ENCODE data around the gene SLC22A31.
"Not testable (repeated sequence)": the region's sequence is repeated elsewhere in the genome, so short reads cannot be mapped to it uniquely, and the experiment has no call there.

SLC22A31 gene

DNA sequence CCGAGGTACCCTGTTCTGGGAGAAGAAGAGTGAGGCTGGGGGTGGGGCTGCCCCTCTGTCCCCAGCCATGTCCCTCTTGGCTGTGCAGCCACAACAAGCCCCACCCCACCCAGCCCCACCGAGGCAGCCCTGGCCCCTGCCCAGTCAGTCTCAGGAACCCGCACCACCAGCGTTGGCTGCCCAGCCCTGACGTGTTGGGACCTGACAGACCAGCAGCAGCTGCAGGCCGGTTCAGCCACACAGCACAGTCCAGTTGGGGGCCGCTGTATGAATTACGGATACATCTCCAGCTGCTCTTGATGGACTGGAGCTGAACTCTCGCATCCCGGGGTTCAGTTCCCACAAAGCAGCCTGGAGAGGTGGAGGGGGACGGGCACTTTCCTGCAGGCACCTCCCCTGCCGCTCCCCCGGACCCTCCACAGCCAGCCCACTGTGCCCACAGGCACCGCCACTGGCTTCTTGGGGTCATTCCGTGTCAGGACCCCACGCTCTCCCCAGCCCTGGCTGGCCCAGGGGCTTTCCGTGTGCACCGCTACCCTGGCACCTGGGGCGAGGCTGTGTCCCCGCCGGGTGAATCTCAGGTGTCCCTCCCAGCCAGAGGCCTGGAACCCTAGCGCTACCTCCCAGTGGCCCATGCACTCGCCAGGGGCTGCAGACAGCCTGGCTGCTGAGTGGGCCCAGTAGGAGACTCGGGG is 21.7 kb downstream of the SLC22A31 start:
- DNase-seq: no peak

DNA sequence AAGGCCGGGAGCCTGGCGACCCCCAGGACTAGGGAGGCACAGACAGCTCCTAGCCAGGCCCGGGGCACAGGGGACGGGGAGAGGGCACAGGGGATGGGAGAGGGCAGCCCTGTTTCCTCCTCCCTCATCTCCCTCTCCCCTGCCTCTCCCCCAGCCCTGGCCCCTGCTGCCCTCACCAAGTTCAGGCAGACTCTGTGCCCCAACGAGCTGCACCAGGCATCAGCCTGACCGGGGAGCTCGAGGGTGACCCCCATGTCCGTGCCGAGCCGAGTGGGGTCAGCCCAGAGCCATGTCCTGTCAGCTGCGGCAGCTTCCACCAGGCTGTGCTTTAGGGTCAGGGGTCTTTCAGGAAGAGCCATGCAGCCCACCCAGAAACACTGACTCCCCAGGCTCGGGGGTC is 22.8 kb downstream of the SLC22A31 start:
- DNase-seq: no peak

DNA sequence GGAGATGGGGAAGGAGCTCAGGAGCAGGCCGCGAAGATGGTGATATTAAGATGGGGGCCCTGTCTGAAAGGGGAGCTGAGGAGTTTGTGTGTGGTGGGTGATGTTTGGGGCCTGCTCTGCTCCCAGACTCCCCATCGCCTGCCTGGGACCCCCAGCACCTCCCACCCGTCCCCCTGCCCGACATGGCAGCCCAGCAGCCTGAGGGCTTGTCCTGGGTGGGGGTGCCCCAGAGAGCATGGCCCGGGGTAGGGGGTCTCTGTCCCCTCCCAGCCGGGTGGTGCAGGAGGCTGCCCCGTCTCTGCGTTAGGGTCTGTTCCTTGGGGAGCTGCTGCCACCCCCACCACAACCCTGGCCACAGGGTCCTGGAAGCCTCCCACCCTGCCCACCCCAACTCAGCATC is 23.6 kb downstream of the SLC22A31 start:
- DNase-seq: no peak

DNA sequence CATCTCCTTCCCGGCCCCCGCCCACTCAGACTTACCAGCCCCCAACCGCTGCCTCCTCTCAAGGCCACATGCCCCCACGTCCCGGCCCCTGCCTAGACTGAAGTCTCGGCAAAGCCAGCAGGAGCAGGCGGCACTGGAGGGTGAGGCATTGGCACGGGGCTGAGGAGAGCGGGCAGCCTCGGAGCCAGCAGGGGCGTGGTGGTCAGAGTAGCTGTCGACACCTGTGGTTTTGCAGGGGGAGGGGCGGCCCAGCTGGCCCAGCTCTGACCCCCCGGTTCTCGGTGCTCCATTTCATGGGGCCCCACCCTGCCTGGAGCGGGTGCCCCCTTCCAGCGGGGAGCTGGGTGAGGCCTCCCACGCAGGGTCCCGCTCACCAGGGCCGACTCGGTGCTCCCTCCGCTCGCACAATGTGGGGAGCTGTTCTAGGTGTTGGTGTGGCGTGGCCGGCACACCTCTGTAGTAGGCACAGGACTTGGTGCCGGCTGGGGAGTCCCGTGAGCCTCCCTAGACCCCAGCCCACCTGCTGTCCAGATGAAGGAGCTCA is 24.1 kb downstream of the SLC22A31 start:
- no peak for DNase-seq

DNA sequence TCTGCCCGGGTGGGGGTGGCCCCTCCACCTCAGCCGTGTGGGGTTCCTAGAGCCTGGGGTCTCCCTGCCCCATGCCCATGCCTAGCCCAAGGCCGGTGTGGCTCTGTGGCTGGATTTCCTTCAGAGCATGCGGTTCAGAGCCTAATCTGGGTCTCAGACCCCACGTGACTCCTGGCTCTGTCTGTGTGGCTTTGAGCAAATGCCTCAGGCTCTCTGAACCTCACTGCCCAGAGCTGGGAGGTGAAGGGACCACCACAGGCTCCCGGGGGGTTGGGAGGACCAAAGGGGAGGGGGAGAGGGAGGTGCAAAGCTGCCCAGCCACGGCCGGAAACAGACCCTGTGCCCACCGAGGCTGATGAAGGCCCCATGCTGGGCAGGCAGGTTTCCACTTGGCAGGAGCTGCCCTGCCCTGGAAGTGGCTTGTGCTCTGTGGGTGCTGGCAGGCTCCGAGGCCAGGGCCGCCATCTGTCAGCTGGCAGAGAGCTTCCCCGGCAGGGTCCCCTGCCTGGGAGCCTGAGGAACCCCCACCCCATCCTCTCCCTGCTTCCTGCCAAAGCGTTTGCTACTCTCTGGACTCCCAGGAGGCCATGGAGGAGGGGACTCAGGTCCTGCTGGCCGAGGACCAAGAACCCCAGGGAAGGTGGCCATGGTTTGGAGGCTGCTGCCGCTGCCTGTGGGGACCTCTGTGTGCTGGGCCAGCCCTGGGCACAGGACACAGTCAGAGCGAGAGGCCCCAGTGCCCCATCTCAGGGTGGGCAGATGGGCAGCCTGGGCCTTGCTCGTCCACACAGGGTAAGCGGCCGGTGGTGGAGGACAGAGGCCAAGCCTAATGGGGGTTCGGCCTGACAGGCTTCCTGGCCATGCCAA is 24.8 kb downstream of the SLC22A31 start:
- no peak for DNase-seq

DNA sequence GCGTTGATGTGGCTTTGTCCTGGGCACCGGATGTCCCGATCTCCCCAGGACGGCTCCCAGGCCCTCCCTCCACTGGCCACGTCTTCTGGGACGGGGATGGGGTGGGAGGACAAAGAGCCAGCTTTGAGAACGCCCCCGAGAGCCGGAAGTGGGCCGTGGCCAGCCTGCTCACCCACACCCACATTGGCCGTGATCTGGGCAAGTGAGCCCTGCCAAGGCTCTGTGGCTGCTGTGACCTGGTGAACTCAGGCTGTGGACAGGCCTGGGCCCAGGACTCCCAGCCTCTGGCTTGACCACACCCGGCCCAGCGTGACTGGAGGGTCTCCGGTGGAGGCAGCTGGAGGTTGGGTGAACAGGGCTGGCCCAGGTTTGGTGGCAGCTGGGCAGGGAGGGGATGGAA is 25.5 kb downstream of the SLC22A31 start:
- DNase-seq: no peak

DNA sequence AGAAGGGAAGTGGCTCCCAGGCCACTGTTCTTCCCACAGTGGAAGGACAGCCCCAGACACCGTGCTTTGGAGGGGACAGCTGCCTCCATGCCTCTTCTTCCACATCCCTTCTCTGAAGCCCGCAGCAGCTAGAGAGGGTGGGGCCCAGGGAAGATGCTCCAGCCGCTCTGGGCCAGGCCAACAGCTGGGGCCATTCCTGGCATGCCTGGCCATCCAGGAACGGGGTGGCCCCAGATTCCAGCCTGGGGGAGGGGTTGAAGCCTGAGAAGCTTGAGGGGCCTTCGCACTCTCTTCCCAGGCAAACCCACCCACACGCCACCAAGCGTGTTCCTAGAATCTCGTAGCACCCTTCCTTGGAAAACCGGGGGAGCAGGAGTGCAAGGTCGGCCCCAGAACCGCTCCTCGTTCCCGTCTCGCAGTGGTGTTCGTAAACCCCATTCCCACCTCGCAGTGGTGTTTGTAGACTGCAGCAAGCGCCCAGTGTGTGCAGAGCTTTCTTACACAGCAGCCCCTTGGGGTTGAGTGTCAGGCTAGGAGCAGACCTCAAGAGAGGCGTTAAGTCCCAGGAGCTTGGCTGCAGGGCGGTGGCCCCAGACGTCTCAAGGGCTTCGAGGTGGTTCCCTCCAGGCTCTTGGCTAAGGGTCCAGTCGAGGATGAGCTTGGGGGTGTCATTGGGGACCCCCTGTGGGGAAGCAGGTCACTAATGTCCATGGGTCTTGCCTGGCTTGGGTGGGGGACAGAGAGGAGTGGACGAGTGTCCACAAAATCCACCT is 26.1 kb downstream of the SLC22A31 start:
- DNase-seq: no peak

DNA sequence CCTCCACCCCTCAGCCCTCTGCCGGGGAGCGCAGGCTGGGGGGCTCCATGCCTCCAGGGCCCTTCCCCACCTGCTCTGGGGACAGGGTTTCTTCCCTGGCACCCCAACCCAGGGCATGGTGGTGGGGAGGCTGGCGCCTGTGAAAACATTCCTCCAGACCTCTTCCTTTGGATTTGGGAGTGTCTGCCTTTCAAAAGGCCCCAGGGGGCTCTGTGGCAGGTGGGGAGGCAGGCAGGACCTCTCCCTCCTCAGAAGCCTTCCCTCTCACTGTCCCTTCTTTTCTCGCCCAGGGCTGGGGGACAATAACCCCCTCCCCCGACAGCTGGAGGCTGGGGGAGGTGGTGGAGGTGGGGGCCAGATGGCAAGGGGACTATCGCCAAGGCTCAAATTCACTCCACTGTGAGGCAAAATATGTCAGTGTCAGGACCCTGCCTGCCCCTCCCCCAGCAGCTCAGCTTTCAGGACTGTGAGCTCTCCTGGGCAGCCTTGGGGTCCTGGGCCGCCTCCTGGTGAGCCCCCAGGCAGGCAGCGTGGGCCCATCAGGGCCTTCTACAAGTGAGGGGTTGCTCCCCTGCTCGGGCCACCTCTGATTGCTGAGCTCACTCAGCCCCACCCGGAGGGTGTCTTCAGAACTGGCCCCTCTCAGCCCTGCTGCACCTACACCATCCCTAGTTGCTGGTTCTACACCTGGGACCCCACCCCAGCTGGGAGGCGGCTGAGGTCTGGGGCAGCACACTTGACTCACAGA is 27.0 kb downstream of the SLC22A31 start:
- no peak for DNase-seq

DNA sequence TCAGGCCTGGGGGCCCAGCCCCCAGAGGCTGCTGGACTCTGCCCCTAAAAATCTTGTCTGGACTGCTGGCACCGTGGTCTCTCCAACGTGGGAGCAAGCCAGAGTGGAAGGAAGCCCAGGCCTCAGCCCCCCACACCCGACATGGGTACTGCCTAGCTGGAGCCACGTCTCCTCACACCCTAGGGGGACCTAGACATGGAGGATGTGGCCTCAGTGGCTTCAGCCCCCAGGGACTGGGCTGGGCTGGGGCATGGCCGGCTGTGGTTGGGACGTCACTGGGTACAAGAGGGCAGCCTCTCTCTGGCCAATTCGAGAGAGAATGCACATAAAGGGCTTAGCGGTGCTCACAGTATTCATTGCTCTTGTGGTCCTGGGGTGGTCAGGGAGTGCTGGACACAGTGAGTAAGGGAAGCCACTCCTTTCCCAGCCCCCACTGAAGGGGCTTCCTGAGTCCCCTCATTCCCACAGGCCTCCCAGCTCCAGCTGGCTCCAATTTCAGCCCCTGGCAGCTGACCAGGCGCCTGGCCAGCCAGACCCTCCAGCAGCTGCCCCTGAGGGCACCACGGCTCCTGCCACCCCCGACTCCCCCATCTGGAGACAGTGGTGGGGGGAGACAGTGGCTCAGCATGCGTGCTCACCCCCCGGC is 27.7 kb downstream of the SLC22A31 start:
- no peak for DNase-seq

DNA sequence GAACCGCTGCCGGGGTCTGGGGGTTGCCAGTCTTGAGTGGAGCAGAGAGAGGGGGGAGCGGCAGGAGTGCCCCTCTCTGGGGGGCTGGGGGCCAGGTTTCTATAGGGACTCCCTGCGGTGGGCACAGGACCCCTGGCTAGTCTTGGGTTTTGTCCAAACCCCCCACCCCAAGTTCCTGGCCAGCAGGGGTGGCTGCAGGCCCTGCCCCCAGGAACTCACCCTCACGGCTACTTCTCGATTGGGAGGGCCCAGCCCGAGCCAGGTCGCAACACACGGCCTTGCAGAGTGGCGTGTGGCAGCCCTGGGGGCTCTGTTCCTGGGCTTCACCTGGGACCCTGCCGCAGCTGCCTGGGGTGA is 28.2 kb downstream of the SLC22A31 start:
- DNase-seq: no peak

DNA sequence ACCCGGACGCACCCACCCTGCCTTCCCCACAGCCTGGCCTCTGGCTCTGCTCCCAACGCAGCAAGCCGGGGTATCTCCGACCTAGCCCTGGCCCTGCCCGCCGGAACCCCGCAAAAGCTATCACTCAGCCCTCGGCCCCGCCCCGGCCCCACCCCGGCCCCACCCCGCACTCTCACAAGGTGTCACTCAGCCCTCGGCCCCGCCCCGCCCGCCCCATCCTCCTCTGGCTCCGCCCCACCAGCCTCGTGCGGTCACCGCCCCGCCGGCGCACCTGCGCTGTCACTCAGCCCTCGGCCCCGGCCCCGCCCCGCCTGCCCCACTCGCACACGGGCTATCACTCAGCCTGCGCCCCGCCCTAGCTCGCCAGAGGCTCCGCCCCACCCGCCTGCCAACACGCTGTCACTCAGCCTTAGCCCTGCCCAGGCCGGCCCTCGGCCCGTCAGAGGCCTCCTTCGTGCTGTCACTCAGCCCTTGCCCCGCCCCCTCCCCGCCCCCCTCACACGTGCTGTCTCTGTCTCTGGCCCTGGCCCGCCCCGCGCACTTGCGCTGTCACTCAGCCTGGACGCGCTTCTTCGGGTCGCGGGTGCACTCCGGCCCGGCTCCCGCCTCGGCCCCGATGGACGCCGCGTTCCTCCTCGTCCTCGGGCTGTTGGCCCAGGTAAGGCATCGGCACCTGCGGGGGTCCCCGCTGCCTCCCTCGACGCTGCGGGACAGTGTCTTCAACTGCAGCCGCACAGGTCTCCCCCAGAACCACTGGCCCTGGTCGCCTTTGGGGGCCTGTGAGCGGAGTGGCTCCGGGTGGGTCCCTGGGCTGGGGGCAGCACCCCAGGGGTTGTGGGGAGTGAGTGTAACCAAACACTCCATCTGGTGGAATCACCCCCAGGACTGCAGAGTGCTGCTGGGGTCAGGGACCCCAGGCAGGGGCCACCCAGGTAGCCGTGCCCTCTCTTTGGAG is 28.8 kb downstream of the SLC22A31 start, which contains the start of gene CDH15:
CDH15 (plus strand) TSS at position 533 of the 955 bp plus-strand sequence; CDS start at position 617, 84 bp downstream.
- DNase-seq: peak; percentile 70 to 85

DNA sequence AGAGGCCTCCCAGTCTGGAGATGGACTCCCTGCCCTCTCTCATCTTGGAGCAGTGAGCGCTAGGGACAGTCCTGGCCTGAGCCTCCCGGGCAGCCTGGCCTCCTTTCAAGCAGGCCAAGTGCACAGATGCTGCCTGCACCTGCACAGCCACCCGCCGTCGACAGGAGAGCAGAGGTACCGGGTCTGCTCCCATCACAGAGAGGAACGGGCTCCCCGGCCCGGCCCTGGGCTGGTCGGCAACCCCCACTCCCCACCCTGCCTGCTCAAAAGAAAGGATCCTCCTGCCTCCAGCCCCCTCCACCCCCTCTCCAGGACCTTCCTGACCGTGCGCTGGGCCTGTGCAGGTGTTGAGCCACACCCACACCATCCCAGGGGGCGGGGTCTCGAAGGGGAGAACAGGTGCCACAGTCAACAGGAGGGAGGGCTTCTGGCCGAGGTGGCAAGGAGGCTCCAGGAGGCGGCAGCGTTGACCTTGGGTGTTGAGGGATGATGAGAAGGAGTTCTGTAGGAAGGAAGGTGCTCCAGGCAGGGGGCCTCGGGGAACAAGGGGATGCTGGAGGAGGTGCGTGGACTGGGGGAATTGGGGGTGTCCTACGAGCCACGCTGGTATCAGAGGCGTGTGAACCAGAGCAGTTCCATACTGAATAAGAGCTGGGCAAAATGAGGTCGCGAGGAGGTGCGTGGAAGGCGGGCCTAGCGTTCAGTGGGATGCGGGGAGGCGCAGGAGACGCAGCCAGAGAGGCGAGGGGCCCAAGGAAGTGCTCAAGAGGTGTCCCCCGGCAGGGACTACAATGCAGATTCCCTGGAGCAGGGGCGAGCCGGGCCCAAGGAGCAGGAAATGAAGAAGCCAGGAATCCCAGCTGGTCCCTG is 29.8 kb downstream of the SLC22A31 start:
- no peak for DNase-seq

DNA sequence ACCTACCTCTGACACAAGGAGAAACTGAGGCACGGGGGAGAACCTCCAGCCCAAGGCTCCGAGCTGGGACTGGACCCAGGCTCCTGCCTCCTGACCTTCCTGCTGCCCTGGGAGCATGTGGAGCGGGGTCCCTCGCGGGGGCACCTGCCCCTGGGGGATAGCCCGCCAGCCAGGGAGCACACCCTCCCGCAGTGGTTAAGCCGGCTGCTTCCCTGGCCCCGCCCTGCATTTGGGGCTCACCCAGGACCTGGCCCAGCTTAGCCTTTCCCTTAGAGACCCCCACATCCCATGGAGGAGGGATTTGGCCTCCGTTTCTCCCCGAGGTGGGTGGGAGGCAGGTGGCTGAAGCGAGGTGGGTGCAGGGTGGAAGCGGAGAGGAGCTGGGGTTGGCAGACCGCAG is 30.6 kb downstream of the SLC22A31 start:
- no peak for DNase-seq

DNA sequence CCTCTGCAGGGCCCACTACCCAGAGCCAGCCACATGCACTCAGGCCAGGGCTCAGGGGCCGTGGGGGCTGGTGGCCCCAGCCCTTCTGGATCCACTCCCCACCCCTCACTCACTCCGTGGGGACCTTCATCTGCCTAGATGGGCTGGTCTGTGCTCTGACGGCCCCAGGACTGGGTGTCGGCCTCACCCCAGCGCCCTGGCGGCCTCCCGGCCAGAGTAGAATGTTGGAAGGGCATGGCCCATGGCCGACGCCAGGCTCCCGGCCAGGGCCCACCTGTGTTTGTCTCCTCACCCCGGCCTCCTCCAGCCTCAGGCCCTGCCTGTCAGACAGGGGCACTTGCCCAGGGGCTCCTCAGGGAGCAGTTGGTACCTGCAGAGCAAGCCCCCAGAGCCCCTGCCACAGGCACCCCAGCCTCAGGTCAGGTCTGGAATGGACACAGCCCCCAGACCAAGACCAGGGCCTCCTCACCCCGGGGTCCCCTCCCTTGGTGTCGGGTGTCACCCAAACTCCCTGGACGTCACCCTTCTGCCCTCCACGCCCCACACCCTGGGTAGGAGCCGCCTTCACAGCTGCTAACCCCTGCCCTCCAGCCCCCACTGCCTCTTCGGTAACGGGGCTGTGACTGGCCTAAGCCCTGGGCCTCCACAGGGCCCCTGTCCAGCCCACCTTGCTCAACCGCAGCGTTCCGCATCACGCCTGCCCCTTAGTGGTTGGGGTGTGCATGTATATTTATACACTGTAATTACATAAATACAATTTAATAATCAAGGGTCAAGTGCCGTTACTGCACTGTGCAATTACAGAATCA is 31.8 kb downstream of the SLC22A31 start:
- no peak for DNase-seq

DNA sequence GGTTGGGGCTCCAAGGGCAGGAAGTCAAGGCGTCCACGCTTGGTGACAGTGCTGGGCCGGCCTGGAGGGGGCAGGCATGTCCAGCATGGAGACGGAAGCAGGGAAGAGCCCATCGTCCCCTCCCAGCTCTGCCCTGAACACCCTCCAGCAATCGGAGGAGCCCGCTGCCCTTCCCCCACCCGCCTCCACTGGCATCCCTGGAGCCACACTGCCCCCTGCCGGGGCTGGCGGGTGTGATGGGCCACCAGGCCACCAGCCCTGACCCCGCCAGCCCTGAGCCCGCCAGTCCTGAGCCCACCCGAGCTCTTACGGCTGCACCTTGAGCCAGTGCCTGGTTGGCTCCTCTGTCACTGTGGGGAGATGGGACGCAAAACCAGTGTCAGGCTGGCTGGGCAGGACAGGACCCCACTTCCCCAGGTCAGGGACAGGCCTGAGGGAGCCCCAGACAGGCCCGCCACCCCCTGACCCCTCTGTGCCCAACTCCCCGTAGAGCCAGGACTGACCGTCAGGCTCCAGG is 32.9 kb downstream of the SLC22A31 start:
- peak; percentile 44 to 53 for DNase-seq

DNA sequence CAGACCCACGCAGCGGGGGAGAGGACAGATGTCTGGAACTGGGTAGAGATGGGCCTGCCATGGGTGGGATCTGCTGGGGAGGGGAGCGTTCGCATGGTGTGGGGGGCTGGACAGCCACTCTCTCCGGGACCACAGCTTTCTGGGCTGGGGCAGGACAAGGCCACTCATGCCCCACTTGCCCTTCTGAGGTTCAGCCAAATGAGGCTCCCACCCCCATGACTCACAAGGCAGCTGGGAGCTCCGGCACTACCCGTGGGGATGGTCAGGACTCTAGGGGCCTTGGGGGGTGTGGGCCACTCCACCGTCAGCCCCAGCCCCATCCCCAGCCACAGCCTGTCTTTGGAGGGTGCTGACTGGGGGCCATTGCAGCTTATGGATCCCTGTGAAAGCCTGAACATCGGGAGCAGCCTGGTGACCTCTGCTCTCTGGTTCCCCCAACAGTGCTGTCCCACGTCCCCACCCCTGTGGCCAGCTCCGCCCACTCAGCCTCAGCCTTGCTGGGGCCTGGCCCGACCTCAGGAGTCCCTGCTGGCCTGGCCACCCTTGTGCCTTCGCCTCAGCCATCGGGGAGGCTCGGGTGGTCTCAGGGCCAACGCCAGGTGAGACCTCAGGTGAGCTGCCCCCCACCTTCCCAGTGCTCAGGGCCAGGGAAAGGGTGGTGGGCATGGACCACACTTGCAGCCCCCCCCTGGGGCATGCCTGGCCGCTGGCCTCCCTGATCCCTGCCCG is 33.5 kb downstream of the SLC22A31 start:
- DNase-seq: no peak

DNA sequence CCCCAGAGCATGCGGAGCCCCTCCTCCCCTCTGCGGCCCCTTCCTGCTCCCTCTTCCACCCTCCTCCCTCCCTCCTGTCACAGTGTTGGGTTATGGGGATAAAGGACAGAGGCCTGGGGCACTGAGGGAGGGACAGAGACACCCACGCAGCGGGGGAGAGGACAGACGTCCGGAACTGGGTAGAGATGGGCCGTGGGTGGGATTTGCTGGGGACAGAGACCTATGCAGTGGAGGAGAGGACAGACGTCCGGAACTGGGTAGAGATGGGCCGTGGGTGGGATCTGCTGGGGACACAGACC is 34.7 kb downstream of the SLC22A31 start:
- DNase-seq: not testable (repeated sequence)
